Activated gamma-delta T cell treated with Interleukin-2 at 50 U/mL for 16 hours (primary cell): ENCODE results near the gene PTPA.
"Not testable (repeated sequence)": the region's sequence is repeated elsewhere in the genome, so short reads cannot be mapped to it uniquely, and the experiment has no call there.

Experiments used
- DNase-seq: peaks from one replicate; pipeline ENCODE4 v3.0.0-alpha.2; 2020

Gene PTPA

DNA sequence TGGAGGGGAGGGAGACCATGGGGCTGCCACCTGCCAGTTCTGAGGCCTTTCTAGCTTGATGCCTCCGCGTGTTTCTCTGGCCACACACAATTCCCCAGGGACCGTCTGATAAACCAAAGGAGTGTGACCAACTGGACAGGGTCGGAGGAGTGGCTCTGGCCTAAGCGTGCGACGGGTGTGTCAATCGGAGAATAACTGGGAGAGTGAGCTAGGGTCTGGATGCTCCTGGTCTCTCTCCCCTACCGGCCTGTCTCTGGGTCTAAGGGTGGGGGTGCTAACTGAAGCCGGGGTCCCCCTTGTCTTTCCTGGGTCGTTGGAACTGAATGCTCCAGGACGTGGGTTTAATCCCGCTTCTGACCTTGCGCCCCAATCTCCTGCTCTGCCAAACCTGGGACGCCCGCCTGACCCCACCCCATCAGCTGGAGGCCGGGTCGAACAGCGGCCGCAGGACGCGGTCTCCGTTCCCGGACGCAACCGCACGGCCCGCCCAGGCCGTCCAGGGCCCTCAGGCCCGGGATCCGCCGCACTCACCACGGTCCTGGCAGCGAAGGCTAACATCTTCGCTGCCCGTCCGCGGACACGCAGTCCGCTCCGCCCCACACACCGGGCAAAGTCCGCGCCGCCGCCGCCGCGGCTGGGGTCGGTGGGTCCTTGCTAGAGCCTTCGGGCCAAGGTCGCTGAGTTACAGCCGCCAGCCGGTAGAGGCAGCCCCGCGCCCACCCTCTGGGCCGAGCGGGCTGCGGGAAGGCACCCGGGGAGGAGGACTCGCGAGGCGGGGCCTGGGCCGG, 1.1 kb upstream of the PTPA start:
- no peak for DNase-seq

DNA sequence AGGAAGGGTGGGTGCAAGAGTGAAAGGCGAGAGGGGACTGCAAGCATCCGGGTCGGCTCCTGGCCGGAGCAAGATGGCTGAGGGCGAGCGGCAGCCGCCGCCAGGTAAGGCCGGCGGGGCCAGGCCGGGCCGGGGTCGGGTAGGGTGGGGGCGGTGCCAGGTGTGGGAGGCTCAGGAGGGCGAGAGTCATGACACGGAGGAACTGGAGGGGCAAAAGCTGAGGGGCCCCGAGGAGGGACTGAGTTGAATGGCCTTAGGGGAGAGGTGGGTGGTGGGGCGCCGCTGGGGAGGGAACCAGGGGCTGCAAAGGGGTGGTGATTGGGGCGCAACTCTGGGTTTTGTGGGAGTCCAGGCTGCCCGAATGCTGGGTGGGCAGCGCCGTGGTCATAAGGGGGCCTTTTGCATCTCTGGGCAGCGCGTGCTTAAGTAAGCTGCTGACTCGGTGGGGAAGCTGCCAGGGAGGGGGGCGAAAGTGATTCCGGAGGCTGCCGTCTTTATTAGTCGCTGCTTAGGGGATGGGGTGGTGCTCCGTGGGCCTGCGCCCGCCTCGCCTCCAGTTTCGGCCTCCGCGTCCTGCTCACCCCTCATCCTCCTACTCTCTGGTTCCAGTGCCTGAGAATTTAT, 425 bp downstream of the PTPA start:
- peak; percentile 21 for DNase-seq

DNA sequence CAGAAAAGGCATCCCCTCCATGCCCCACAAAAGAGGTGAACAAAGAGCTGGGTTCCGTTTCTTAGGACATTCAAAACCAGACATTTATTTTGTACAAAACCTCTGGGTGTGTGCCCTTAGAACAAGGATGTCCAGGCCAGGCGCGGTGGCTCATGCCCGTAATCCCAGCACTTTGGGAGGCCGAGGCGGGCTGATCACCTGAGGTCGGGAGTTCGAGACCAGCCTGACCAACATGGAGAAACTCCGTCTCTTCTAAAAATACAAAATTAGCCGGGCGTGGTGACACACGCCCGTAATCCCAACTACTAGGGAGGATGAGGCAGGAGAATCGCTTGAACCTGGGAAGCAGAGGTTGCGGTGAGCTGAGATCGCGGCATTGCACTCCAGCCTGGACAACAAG, 1.3 kb downstream of the PTPA start:
- DNase-seq = not testable (repeated sequence)

DNA sequence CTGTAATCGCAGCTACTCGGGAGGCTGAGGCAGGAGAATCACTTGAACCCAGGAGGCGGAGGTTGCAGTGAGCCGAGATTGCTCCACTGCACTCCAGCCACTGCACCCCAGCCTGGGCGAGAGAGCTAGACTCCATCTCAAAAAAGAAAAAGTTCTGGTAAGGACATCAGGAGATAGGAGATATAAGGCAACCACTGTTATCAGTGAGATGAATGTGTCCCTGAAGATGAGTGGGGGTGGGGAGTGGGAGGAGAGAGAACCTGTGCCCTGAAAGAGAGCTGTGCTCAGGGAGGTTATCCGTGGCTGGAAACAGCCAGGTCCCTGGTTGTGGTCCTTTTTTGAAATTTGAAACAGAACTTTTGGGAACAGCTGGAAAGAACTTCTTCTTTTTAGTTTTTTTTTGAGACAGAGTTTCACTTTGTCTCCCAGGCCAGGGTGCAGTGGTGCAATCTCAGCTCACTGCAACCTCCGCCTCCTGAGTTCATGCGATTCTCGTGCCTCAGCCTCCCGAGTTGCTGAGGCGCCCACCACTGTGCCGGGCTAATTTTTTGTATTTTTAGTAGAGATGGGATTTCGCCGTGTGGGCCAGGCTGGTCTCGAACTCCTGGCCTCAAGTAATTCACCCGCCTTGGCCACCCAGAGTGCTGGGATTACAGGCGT, 2.6 kb downstream of the PTPA start:
- DNase-seq = no peak

DNA sequence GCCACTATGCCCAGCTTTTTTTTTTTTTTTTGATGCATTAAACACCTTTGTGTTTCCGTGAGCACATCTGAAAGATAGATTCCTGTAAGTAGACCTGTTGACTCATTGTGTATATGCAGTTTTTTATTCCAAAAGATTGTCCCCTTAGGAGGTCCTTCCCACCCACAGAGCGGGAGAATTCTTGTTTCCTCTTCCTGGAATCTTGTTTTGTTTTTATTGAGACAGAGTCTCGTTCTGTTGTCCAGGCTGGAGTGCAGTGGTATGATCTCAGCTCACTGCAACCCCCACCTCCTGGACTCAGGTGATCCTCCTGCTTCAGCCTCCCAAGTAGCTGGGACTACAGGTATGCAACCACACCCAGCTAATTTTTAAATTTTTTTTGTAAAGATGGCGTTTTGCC, 7.6 kb downstream of the PTPA start:
- DNase-seq = no peak

DNA sequence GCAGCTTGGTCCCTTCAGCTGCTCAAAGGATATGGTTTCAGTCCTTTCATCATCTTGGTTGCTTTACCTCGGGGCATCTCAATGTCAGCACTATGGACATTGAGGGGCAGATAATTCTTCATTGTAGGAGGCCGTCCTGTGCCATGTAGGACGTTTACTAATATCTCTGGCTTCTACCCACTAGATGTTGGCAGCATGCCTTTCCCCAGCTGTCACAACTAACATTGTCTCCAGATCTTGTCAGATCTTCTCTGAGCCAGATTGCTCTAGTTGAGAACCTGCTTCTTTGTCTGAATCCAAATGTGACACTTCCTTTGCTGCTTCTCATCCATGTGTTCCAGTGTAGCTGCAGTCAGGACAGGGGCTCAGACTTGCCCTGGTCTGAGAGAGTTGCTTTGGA, 10.3 kb downstream of the PTPA start:
- no peak for DNase-seq

DNA sequence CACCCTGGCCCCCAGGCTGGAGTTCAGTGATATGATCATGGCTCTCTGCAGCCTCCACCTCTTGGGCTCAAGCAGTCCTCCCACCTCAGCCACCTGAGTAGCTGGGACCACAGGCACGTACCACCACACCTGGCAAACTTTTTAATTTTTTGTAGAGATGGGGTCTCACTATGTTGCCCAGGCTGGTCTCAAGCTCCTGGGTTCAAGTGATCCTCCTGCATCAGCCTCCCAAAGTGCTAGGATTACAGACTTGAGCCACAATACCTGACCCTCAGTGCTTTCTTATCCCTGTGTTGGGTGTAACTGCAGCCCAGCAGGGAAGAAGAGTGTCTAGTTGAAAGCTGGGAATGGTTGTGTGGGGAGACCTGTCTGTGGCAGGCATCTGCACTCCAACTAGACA, 10.9 kb downstream of the PTPA start:
- DNase-seq = no peak

DNA sequence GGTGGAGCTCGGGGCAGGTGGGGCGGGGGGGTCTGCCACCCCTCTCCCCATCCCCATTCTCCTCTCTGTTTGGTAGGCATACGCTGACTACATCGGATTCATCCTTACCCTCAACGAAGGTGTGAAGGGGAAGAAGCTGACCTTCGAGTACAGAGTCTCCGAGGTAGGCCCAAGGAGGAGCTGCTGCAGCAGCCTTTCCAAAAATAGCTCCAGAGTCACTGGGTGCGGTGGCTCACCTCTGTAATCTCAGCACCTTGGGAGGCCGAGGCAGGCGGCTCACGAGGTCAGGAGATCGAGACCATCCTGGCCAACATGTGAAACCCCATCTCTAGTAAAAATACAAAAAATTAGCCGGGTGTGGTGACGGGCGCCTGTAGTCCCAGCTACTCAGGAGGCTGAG, 11.8 kb downstream of the PTPA start:
- DNase-seq = not testable (repeated sequence)

DNA sequence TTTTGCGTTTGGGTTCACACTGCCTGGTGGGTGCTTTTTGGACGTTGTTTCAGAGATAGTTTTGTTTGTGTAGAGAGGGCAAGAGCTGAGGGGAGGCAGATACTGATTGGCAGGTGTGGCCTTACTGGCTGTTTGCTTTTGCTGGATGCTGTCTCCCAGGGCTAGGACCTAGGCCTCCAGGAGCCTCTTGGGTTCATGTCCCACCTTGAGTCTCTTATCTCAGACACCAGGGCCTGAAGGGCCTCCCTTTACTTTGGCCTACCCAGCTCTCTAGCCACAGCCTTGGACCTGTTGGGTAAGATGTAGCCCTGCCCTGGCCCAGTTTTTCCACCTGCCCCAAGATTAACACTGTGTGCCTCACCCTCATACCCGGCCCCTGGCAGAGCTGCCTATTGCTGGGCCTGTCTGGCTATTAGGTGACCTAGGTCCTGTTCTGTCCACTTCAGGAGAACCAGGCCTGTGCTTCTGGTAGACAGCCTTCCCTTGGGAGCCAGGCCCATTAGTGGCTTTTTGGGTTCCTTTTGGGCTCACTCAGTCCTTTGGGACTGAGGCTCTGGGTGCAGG, 13.4 kb downstream of the PTPA start:
- no peak for DNase-seq

DNA sequence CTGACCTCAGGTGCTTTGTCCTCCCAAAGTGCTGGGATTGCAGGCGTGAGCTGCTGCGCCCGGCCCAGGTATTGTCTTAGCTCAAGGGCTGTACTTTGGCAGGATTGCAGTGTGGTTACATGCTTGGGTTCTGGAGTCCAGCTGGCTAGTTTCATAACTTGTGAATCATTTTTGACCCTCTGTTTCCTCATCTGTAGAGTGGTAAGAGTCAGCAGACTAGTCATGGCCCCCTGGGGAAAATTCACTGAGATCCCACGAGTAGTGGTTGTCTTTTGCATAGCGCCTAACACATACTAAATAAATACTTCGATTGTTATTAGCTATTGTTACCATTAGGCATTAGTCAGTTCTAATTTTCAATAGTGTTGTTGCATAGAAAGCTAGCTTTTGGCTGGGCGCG, 14.3 kb downstream of the PTPA start:
- DNase-seq = no peak

DNA sequence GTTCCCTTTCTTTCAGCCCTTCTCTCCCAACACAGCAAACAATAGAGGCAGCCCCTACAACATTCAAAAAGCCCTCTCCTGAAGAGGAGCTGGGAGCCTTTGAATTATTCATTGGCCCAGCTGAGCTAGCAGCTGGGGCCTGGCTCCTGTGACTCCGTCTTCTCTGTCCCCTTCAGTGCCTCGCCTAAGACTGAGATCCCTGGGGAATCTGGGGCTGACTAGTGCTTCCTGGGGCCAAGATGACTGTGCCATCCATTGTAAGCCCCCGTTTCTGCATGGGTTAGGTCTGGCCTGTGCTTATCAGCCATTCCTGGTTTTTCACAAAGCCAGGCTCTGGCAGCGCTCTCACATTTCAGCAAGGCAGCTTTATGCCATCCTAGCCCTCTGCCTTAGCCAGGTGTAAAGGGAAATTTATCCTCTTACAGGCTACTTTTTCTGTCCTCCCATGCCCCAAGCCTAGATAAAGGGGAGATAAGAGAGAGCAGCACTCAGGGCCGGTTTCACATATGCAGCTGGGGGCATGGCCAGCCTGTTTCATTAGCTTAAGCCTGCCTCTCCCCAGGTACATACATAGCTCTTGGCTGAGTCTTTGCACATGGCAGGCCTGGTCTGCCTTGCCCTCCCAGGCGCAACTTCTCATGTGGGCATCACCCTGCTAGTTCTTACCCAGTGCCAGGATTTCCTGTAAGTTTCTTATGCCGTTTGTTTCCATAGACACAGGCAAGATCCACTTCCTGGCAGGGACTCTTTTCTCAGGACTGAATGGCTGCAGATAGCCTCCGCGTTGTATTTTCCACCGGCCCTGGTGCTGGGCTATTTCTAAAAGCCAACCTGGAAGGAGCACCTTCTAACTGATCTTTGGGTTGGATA, 15.8 kb downstream of the PTPA start:
- DNase-seq = no peak

DNA sequence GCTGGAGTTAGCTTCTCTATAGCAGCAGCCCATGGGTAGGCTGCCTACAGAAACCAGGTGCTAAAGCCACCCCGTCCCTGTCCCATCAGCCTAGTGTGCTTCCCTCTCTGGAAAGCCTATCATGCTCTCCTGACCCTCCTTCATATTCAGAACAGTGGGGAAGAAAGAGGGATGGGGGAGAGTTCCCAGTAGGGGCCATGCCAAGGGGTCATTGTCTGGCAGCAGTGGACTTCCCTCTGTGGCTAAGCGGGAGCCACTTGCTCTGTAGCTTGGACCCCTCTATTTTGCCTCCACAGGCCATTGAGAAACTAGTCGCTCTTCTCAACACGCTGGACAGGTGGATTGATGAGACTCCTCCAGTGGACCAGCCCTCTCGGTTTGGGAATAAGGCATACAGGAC, 17.5 kb downstream of the PTPA start:
- no peak for DNase-seq

DNA sequence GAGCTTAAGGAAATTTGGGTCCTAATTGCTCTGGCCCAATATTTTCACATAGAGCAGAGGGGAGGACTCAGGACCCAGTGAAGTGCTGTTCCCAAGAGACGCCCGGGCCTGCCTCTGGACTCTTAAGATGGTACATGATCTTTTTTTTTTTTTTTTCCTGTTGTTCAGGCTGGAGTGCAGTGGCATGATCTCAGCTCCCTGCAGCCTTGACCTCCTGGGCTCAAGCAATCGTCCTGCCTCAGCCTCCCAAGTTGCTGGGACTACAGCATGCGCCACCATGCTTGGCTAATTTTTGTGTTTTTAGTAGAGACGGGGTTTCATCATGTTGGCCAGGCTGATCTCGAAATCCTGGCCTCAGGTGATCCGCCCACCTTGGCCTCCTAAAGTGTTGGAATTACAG, 19.1 kb downstream of the PTPA start:
- not testable (repeated sequence) for DNase-seq

DNA sequence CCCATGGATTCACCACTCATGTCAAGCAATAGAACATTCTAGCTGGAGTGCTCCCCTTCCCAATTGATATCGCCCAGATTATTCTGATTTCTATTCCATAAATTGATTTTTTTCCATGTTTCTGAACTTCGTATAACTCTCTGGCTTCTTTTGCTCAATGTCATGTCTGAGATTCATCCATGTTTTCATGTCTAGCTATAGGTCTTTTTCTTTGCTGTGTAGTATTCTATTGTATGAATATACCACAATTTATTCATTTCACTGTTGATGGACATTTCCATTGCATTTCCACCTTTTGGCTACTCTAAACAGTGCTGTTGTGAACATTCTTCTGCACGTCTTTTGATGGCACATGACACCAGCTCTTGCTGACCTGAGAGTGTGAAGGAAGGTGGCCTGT, 19.6 kb downstream of the PTPA start:
- no peak for DNase-seq

DNA sequence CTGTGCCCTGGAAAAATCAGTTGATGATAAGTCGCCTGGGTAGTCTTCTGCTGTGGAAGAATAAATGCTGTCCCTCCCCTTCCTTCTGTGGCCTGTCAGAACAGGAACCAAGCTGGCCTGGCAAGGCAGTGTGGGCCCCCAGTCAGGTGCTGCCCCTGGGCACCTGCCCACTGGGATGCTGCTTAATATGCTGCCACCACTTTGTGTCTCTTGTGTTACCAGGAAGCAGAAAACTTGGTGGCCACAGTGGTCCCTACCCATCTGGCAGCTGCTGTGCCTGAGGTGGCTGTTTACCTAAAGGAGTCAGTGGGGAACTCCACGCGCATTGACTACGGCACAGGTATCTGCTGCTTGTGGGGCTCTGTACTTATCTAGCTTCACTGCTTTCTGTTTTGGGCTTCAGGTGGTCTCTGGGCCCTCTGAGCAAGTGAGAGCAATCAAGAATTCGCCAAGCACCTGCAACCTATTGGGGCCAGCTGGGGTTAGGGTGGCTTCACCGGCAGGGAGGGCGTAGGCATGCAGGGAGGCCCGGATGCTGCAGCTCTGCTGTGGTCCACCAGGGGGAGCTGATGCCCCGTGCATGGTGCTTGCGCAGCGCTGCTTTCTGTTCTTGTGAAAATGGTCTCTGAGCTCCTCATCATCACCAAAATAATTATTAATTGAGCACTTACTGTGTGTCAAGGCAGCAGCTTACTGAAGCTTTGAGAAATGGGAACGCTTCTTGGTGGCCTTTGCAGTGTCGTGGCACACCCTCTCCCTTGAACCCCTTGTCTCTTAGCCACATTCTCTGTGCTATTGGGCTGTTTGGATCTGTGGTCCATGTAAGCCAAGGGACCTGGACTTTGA, 20.3 kb downstream of the PTPA start:
- peak; percentile 87 for DNase-seq

DNA sequence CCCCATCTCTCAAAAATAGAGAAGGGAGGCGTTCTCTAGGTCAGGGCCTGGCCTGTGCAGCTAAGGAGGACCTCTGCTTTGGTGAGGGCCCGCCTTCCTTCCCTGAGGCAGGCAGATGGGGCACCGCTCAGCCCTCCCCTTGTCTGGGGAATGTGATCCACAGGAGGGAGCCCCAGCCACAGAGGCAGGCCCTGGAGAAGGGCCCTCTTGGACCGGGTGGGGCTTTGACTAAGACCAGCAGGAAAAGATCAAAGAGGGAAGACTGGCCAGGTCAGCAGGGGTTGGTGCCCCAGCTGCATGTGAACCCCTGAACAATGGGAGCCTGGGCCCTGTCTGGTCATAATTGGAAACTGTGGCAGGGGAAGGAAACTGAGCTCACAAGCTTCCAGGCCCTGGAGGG, 21.9 kb downstream of the PTPA start:
- no peak for DNase-seq

DNA sequence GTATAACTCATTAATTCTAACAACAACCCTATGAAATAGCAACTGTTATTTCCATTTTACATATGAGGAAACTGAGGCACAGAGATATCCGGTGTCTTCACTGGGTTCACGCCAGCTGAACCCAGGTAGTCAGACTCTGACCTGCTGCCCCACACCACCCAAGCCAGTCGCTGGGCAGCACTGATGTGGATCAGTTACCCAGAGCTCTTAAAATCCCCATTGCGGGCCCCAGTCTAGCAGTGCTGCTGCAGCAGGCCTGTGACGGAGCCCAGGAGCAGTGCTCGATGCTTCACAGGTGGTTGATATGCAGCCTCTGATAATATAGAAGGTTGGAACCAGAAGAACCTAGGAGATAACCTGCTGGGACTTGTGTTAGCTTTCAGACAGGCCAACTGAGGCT, 24.3 kb downstream of the PTPA start:
- DNase-seq = no peak

DNA sequence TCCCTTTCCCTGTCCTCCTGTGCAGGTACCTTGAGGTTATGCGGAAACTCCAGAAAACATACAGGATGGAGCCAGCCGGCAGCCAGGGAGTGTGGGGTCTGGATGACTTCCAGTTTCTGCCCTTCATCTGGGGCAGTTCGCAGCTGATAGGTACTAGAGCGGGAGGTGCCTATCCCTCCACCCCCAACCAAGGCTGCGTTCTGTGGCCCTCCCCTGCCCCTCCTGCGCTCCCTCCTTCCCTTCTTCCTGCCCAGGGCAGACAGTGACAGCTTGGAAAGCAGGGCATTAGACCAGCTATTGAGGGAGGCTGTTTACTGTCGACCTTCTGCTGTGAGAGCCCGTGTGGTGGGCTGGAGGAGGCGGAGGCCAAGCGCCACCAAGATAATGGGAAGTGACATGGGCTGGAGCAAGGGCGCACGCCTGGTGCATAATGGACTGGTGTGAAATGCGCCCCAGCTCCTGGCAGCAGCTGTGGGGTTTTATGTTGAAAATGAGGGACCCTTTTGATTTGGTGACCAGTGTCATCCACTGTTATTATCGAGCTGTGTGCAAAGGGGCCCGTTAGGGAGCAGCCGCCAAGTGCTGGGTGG, 25.3 kb downstream of the PTPA start:
- no peak for DNase-seq

DNA sequence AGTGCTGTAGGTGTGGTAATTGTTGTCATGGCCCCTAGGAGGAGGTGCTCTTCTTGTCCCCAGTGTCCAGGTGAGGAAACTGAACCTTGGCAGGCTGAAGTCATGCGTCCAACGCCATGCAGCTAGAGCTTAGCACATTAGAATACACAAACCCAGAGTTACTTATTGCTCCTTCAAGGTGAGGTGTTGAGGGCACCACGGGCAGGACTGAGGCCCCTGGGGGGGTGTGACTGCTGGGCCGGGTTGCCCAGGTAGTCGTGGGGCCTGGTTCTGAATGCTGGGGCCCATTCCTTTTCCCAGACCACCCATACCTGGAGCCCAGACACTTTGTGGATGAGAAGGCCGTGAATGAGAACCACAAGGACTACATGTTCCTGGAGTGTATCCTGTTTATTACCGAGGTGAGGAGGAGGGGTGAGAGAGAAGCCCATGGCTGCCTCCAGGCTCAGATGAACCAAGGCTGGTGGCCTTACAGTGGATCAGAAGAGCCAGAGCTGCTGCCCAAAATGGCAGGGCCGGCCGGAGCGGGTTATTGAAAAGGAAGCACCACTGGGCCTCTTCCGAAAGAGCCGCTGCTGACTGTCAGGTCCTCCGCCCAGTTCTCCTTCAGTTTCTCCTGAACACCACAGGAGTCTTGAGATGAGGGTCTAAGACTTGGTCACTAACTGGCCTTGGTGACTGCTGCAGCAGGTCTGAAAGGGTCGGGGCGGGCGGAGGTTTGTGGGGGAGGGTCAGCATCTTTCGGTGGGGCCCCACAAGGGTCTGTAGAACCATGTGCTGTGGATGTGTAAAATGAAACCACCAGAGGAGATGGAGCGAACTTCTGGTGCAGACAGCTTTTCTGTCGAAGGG, 26.3 kb downstream of the PTPA start:
- DNase-seq = no peak

DNA sequence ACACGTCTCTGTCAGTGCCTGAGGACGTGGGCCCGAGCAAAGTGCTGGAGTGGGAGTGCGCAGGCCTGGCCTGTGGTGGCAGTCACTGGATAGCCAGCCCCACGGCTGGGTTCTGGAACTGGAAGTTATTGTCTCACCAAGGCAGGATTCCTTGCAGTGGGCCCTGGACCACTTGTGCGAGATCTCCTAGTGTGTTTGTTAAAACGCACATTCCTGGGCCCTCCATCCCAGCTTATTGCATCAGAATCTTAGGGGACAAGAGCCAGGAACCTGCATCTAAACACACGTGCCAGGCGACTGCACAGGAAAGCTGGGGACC, 26.9 kb downstream of the PTPA start:
- no peak for DNase-seq
